ENCODE results near the gene PAPOLG.

DNA sequence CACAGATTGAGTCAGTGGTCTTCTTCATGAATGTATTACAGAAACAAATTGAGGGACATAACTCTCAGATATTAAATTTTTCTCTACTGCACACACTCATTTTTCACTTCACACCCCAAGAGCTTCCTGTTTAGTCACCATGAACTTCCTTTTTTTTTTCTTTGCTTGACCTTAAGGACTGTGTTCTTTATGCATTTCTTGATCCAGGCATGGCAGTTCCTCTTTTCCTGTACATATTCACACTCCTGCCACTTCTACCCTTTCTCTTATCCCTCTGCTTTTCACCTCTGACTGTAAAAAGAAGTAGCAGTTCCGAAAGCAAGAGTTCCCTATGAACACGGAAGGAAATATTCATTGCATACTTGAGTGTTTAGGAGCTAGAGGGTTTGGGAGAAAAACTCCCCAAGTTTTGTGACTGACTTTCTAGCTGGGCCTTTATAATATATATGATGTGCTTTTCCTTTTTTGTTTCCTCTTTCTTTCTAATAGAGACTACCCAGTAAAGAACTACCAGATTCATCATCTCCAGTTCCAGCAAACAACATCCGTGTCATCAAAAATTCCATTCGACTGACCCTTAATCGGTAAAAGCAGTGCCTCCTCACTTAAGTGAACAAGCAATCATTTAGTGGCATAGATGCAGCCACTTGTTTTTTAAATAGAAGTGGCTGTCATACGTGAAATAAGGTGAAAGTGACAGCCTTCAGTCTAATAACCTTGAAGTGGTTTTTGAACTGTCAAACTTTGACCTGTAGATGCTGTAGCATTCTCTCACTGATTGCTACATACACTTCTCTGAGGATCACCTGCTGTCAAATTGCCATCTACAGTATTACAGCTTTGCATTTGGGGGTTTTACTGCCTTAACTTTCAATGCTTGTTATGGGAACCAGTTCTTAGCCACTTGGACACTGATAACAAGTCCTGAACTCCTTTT is 40.8 kb downstream of the PAPOLG start:
- TF ChIP-seq, protein P1, sequence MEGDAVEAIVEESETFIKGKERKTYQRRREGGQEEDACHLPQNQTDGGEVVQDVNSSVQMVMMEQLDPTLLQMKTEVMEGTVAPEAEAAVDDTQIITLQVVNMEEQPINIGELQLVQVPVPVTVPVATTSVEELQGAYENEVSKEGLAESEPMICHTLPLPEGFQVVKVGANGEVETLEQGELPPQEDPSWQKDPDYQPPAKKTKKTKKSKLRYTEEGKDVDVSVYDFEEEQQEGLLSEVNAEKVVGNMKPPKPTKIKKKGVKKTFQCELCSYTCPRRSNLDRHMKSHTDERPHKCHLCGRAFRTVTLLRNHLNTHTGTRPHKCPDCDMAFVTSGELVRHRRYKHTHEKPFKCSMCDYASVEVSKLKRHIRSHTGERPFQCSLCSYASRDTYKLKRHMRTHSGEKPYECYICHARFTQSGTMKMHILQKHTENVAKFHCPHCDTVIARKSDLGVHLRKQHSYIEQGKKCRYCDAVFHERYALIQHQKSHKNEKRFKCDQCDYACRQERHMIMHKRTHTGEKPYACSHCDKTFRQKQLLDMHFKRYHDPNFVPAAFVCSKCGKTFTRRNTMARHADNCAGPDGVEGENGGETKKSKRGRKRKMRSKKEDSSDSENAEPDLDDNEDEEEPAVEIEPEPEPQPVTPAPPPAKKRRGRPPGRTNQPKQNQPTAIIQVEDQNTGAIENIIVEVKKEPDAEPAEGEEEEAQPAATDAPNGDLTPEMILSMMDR (IDR thresholded peaks at IDR 0.05; ENCODE audit: insufficient read depth, low read length, poor library complexity, severe bottlenecking) = no peak
- TF ChIP-seq EZH2phosphoT487 (conservative IDR thresholded peaks at IDR 0.05; ENCODE audit: low read length) = no peak

All from SU-DHL-6 (cell line).